HCT116 (cell line): ENCODE data around the gene TMEM184A. TPM values are rescaled to one million over a fixed set of nuclear protein-coding genes. Genes with fewer than 3 reads are reported as not detected.
A peak's percentile ranks its signal among the peaks of the same experiment; 100 is the strongest.

Experiments used
- ATAC-seq: fragments of 200-7000 bp; cut with Tn5 transposase; 2 replicates; pipeline ENCODE4 v1.9.1; 2020; ENCODE audit warnings: mild to moderate bottlenecking, moderate library complexity
- BruUV-seq: library from RNA; stranded (reverse); fragments of 400-500 nt; replicated peaks from 2 replicates; lab custom pipeline; 2021; lab: Mats Ljungman, UMichigan
- CTCF ChIA-PET: fragments of 300-600 bp; sonication (Branson Sonifier 250); formaldehyde crosslinking; loops from one replicate; lab custom pipeline; 2021; ENCODE audit warnings: antibody characterized with exemption; lab: Charles Lee
- POLR2A ChIA-PET: fragments of 300-600, 350-600 bp; sonication (Branson Sonifier 250); formaldehyde crosslinking; loops from one replicate; lab custom pipeline; 2021; ENCODE audit warnings: antibody characterized with exemption; lab: Charles Lee
- RAD21 ChIA-PET, 2 experiments: fragments of 300-600 bp; sonication (Branson Sonifier 250); formaldehyde crosslinking; loops; one replicate each; lab custom pipeline; 2023; ENCODE audit warnings: low total read pairs in 2 of 2; ENCODE audit not compliant: uncharacterized antibody in 2 of 2, unreplicated experiment in 2 of 2, low non-redundant PET in 1 of 2; lab: Charles Lee
- DNase-seq: peaks from one replicate; pipeline ENCODE4 v3.0.0-alpha.2; 2010; ENCODE audit warnings: low read depth, low spot score
- H2AFZ ChIP-seq: fragments of 200-600 bp; shearing (Covaris generic), sonication (generic); 2 replicates; pipeline ENCODE4 v1.6.1; 2017; ENCODE audit warnings: low read depth, mixed run types, mixed read lengths, antibody characterized with exemption, low read length; ENCODE audit not compliant: poor library complexity, severe bottlenecking
- H3K27ac ChIP-seq: 2 replicates; pipeline ENCODE4 v1.5.1; 2012; ENCODE audit warnings: low read depth, low read length
- H3K27me3 ChIP-seq: fragments of 200-600 bp; sonication (generic); 2 replicates; pipeline ENCODE4 v1.6.1; 2016; ENCODE audit warnings: mixed run types, low read length, mixed read lengths; ENCODE audit not compliant: insufficient read depth
- H3K36me3 ChIP-seq, 2 experiments: fragments of 200-500 bp in 1 of 2; fragments of 200-600 bp in 1 of 2; sonication (Bioruptor generic) in 1 of 2; sonication (generic) in 1 of 2; 2 replicates each; pipeline versions ENCODE4 v1.5.1 to v1.6.1; 2014 to 2016; ENCODE audit warnings: low read length in 2 of 2, inconsistent platforms in 1 of 2, mixed read lengths in 1 of 2, mixed run types in 1 of 2; ENCODE audit not compliant: insufficient read depth in 2 of 2, control insufficient read depth in 1 of 2
- H3K4me1 ChIP-seq, 2 experiments: fragments of 200-600 bp in 1 of 2; sonication (generic) in 1 of 2; 2 replicates each; pipeline versions ENCODE4 v1.5.1 to v1.6.1; 2012 to 2017; ENCODE audit warnings: low read length in 2 of 2, inconsistent platforms in 1 of 2, mild to moderate bottlenecking in 1 of 2, mixed read lengths in 1 of 2, mixed run types in 1 of 2, moderate library complexity in 1 of 2; ENCODE audit not compliant: insufficient read depth in 2 of 2, control insufficient read depth in 1 of 2
- H3K4me2 ChIP-seq: fragments of 200-600 bp; sonication (generic); 2 replicates; pipeline ENCODE4 v1.6.1; 2017; ENCODE audit warnings: mixed run types, low read length, mixed read lengths
- H3K4me3 ChIP-seq, 2 experiments: fragments of 200-600 bp in 1 of 2; sonication (generic) in 1 of 2; replicated peaks in 1 of 2; 2 replicates each; pipeline ENCODE4 v1.5.1; 2011 to 2016; ENCODE audit warnings: low read length in 2 of 2, control low read depth in 1 of 2, low read depth in 1 of 2, mild to moderate bottlenecking in 1 of 2, mixed read lengths in 1 of 2, mixed run types in 1 of 2
- H3K79me2 ChIP-seq: fragments of 200-600 bp; sonication (generic); 2 replicates; pipeline ENCODE4 v1.6.1; 2017; ENCODE audit warnings: mild to moderate bottlenecking, mixed run types, low read length, moderate library complexity, mixed read lengths; ENCODE audit not compliant: insufficient read depth
- H3K9ac ChIP-seq: fragments of 200-600 bp; sonication (generic); 2 replicates; pipeline ENCODE4 v1.6.1; 2016; ENCODE audit warnings: low read length, mixed read lengths
- H3K9me2 ChIP-seq: fragments of 200-600 bp; sonication (generic), shearing (Covaris generic); 2 replicates; pipeline ENCODE4 v1.6.1; 2017; ENCODE audit warnings: mixed run types, mild to moderate bottlenecking, moderate library complexity; ENCODE audit not compliant: insufficient read depth
- H3K9me3 ChIP-seq, 2 experiments: fragments of 200-500 bp in 1 of 2; fragments of 200-600 bp in 1 of 2; sonication (Bioruptor generic) in 1 of 2; sonication (generic) in 1 of 2; 2 replicates each; pipeline ENCODE4 v1.6.1; 2014 to 2017; ENCODE audit warnings: low read length in 2 of 2, mixed read lengths in 2 of 2, inconsistent platforms in 1 of 2, low read depth in 1 of 2, mild to moderate bottlenecking in 1 of 2, mixed run types in 1 of 2, moderate library complexity in 1 of 2; ENCODE audit not compliant: control insufficient read depth in 1 of 2, insufficient read depth in 1 of 2
- H4K20me1 ChIP-seq: fragments of 200-600 bp; sonication (generic), shearing (Covaris generic); 2 replicates; pipeline ENCODE4 v1.6.1; 2017; ENCODE audit warnings: mixed run types, mild to moderate bottlenecking, moderate library complexity; ENCODE audit not compliant: insufficient read depth
- CEBPB ChIP-seq: IDR thresholded peaks from 2 replicates; pipeline ENCODE4 v1.6.1; 2012; ENCODE audit warnings: low read depth
- ELF1 ChIP-seq: IDR thresholded peaks from 2 replicates; pipeline ENCODE4 v1.6.1; 2012; ENCODE audit warnings: low read depth, borderline replicate concordance
- EZH2 ChIP-seq: fragments of 200-600 bp; sonication (generic); IDR thresholded peaks from 2 replicates; pipeline ENCODE4 v1.6.1; 2017; ENCODE audit warnings: antibody characterized with exemption, mixed run types
- POLR2A ChIP-seq: IDR thresholded peaks from 2 replicates; pipeline ENCODE4 v1.7.0; 2011; ENCODE audit warnings: borderline replicate concordance; ENCODE audit not compliant: insufficient read depth, insufficient read length; ENCODE audit errors: extremely low read depth
- SIN3A ChIP-seq: IDR thresholded peaks from 2 replicates; pipeline ENCODE4 v1.6.1; 2012; ENCODE audit warnings: low read depth
- SRF ChIP-seq: IDR thresholded peaks from 2 replicates; pipeline ENCODE4 v1.6.1; 2012; ENCODE audit warnings: low read depth
- TCF7L2 ChIP-seq: IDR thresholded peaks from 2 replicates; pipeline ENCODE4 v1.7.0; 2011; ENCODE audit warnings: borderline replicate concordance, inconsistent platforms; ENCODE audit not compliant: insufficient read depth, insufficient read length; ENCODE audit errors: extremely low read depth
- YY1 ChIP-seq: IDR thresholded peaks from 2 replicates; pipeline ENCODE4 v1.6.1; 2011; ENCODE audit warnings: low read length, low read depth, moderate library complexity, mild to moderate bottlenecking; ENCODE audit not compliant: insufficient replicate concordance; ENCODE audit errors: extremely low read depth
- ZFX ChIP-seq: fragments of 450-650 bp; IDR thresholded peaks from 2 replicates; pipeline ENCODE4 v1.6.1; 2017
- intact Hi-C: fragments of 100-400 bp; cut with micrococcal nuclease; formaldehyde crosslinking; loops from 2 replicates; pipeline ENCODE4 v1.10.0; 2022
- total RNA-seq: library from RNA; stranded (reverse); gene quantifications from one replicate; pipeline ENCODE4 v1.2.1, GENCODE V29; 2021; ENCODE audit not compliant: unreplicated experiment
- TF ChIP-seq, protein P1 (sequence below), 3 experiments: fragments of 200-600 bp in 1 of 3; sonication (generic) in 1 of 3; IDR thresholded peaks in 2 of 3; conservative IDR thresholded peaks in 1 of 3; 2 replicates each; pipeline ENCODE4 v1.5.1; 2012 to 2017; ENCODE audit warnings: low read depth in 2 of 3, low read length in 2 of 3, antibody characterized with exemption in 1 of 3, borderline replicate concordance in 1 of 3, control low read depth in 1 of 3, mild to moderate bottlenecking in 1 of 3, mixed read lengths in 1 of 3, mixed run types in 1 of 3, moderate library complexity in 1 of 3; ENCODE audit not compliant: insufficient read depth in 1 of 3

Gene TMEM184A
- total RNA-seq, 1 experiment from 2014 or later: 34.8 TPM

GRCh38 chr7:1505731-1506550 is 50.1 kb downstream of the TMEM184A start:
- TF ChIP-seq SRF: no peak
- no peak for TF ChIP-seq CEBPB
- ChIA-PET POLR2A (interaction anchor here (3.2 kb wide), 1 partner anchor 50 kb away, joined by 13 read pairs; the partner anchor contains the start of gene TMEM184A), CTCF (interaction anchor here (0.7 to 4.8 kb wide), 4 partner anchors 50 to 369 kb away, joined by 3 to 31 read pairs (median 4); partner anchors contain the start of gene TMEM184A), RAD21 (interaction anchor here in 1 of 2 experiments (1.6 kb wide), 1 partner anchor 50 kb away, joined by 7 read pairs; the partner anchor contains the start of gene TMEM184A)
- no peaks in the 10 kb centered on the region for H3K9me2 ChIP-seq
- H3K9ac ChIP-seq: peak overlapping the region; percentile 61
- peaks cover 37 to 43% of the 10 kb centered on the region in 2 experiments for H3K4me1 ChIP-seq
- peak overlapping the region; percentile 79 for H3K27ac ChIP-seq
- H3K27me3 ChIP-seq: no peaks in the 10 kb centered on the region
- H3K79me2 ChIP-seq: peaks cover 31% of the 10 kb centered on the region
- BruUV-seq: no TSS peak
- ATAC-seq: no peak
- peak overlapping the region; percentile 45 for H3K4me2 ChIP-seq
- H3K4me3 ChIP-seq: 0 out of 4 replicates have a peak overlapping the region, but pooled peaks of 1 of the 2 experiments have one; percentile 4
- no peak overlapping the region for H2AFZ ChIP-seq
- H4K20me1 ChIP-seq: no peaks in the 10 kb centered on the region
- peaks cover 11 to 16% of the 10 kb centered on the region in 2 experiments; a peak in 3 of 4 replicates for H3K36me3 ChIP-seq
- no peak for DNase-seq
- intact Hi-C loops: no loop called here
- no peaks in the 10 kb centered on the region for H3K9me3 ChIP-seq

DNA sequence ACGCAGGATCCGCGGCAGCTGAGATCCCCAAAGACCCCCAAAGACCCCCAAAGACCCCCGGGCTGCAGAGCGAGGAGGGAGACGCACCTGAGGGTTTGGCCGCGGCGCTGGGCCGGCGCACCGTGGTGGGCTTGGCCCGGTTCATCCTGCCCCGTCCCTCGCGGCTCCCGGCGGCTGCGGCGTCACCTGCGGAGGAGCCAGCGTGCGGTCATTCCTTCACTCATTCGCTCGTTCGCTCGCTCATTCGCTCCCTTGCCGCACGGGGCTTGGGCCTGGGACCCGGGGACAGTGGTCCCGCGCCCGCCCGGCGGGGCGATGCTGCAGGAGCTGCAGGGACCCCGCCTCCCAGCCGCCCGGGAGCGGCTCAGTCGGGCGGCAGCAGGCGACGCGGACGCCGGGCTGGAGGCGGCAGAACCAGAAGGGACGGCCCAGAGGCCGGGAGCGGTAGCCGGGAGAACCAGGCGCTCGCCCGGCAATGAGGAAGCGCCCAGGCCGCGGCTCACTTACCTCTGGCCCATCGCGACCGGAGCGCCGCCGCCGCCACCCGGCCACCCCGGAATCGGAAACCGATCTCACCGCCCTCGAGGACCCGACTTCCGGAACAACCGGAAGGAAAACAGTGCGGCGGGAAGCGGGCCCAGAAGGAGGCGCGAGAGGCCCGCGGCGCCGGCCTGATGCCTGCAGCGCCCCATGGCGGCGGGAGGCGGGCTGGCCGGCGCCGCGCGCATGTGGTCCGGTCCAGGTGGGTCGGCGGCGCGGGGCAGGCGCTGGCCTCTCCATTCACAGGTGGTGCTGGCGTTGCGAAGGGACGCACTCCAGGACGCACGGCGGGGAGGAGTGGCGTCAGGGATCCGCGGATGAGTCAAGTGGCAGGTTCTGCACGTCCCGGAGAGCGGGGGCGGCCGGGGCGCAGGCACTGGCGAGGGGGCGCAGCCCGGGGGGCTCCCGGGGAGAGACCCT is 51.9 kb downstream of the TMEM184A start, which contains the start of gene INTS1:
Gene INTS1 (minus strand): TSS at position 574 of the 960 bp plus-strand sequence. CDS start 429 bp downstream, at position 145.
- DNase-seq (peak; percentile 90), ATAC-seq (peak; percentile 93)
- ChIA-PET CTCF (interaction anchor here (4.8 kb wide), 1 partner anchor 51 kb away, joined by 31 read pairs; the partner anchor contains the start of gene TMEM184A), POLR2A (interaction anchor here (0.7 kb wide), 1 partner anchor 21 kb away, joined by 4 read pairs; no protein-coding TSS in a partner anchor), RAD21 (no interaction called here)
- peaks cover 22% of the 10 kb centered on the region in 2 experiments; a peak in 3 of 4 replicates for H3K36me3 ChIP-seq
- peak within 1 kb of the TSS; percentile 80 for H3K9ac ChIP-seq
- peaks cover 38% of the 10 kb centered on the region for H3K79me2 ChIP-seq
- H3K4me1 ChIP-seq: peaks cover 37 to 43% of the 10 kb centered on the region in 2 experiments
- H4K20me1 ChIP-seq: no peaks in the 10 kb centered on the region
- peak within 1 kb of the TSS; percentile 79 for H3K27ac ChIP-seq
- no peaks in the 10 kb centered on the region for H3K9me2 ChIP-seq
- H3K4me3 ChIP-seq: peak within 1 kb of the TSS; percentile 65 to 97
- H3K9me3 ChIP-seq: no peaks in the 10 kb centered on the region
- BruUV-seq: no TSS peak
- intact Hi-C loops: loop anchor here (1.0 kb wide), 2 partner anchors 33 to 52 kb away; partner anchors contain the start of gene TMEM184A
- H3K4me2 ChIP-seq: peak within 1 kb of the TSS; percentile 90
- H3K27me3 ChIP-seq: no peaks in the 10 kb centered on the region
- no peak within 1 kb of the TSS for H2AFZ ChIP-seq
- TF ChIP-seq ZFX: peak; percentile 74; the same call in 1 of the 2 replicates
- TF ChIP-seq POLR2A: peak; percentile 54
- no peak for TF ChIP-seq SIN3A
- TF ChIP-seq TCF7L2: peak; percentile 48
- no peak for TF ChIP-seq ELF1
- peak; percentile 81 for TF ChIP-seq YY1
- TF ChIP-seq, protein P1, sequence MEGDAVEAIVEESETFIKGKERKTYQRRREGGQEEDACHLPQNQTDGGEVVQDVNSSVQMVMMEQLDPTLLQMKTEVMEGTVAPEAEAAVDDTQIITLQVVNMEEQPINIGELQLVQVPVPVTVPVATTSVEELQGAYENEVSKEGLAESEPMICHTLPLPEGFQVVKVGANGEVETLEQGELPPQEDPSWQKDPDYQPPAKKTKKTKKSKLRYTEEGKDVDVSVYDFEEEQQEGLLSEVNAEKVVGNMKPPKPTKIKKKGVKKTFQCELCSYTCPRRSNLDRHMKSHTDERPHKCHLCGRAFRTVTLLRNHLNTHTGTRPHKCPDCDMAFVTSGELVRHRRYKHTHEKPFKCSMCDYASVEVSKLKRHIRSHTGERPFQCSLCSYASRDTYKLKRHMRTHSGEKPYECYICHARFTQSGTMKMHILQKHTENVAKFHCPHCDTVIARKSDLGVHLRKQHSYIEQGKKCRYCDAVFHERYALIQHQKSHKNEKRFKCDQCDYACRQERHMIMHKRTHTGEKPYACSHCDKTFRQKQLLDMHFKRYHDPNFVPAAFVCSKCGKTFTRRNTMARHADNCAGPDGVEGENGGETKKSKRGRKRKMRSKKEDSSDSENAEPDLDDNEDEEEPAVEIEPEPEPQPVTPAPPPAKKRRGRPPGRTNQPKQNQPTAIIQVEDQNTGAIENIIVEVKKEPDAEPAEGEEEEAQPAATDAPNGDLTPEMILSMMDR (IDR thresholded peaks at IDR 0.05 in 2 of 3, conservative IDR thresholded peaks at IDR 0.05 in 1 of 3; ENCODE audit: borderline replicate concordance in 1 of 3, insufficient read depth in 1 of 3, low read depth in 2 of 3, low read length in 2 of 3): peak in 2 of 3 experiments; percentile 73 to 81; a peak in 4 of 6 replicates
- no peak for TF ChIP-seq EZH2
